Choroid plexus epithelial cell (primary cell): ENCODE data around the gene LYRM7.
"Not testable (repeated sequence)": the region's sequence is repeated elsewhere in the genome, so short reads cannot be mapped to it uniquely, and the experiment has no call there.

ENCODE experiments used
- DNase-seq: peaks from one replicate; pipeline ENCODE4 v3.0.0-alpha.2; 2010; ENCODE audit warnings: low read depth
- H3K4me3 ChIP-seq: 2 replicates; pipeline ENCODE4 v1.5.1; 2011; ENCODE audit warnings: low read depth, mild to moderate bottlenecking, control low read depth, low read length, moderate library complexity
- TF ChIP-seq, protein P1 (sequence below): conservative IDR thresholded peaks from 2 replicates; pipeline ENCODE4 v1.5.1; 2011; ENCODE audit warnings: low read depth, mild to moderate bottlenecking, control low read depth, inconsistent platforms, low read length, moderate library complexity

Gene LYRM7

GRCh38 chr5:131245312-131245711 lies 74.6 kb downstream of the LYRM7 start:
- DNase-seq: no peak
- TF ChIP-seq, protein P1, sequence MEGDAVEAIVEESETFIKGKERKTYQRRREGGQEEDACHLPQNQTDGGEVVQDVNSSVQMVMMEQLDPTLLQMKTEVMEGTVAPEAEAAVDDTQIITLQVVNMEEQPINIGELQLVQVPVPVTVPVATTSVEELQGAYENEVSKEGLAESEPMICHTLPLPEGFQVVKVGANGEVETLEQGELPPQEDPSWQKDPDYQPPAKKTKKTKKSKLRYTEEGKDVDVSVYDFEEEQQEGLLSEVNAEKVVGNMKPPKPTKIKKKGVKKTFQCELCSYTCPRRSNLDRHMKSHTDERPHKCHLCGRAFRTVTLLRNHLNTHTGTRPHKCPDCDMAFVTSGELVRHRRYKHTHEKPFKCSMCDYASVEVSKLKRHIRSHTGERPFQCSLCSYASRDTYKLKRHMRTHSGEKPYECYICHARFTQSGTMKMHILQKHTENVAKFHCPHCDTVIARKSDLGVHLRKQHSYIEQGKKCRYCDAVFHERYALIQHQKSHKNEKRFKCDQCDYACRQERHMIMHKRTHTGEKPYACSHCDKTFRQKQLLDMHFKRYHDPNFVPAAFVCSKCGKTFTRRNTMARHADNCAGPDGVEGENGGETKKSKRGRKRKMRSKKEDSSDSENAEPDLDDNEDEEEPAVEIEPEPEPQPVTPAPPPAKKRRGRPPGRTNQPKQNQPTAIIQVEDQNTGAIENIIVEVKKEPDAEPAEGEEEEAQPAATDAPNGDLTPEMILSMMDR: no peak
- H3K4me3 ChIP-seq: no peak overlapping the region

DNA sequence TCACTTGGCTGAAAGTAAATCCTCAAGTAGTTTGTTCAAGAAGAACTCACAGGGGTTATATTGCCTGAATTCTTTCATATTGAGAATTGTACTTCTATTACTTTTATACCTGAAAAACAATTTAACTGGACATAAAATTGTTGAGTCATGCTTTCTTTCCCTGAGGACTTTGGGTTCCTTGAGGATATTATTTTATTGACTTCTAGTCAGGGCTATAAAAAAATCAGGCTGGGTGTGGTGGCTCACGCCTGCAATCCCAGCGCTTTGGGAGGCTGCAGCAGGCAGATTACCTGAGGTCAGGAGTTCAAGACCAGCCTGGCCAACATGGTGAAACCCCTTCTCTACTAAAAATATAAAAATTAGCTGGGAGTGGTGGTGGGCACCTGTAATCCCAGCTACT lies 75.2 kb downstream of the LYRM7 start:
- no peak for DNase-seq
- no peak overlapping the region for H3K4me3 ChIP-seq
- TF ChIP-seq, protein P1: no peak

GRCh38 chr5:131246504-131246903 lies 75.8 kb downstream of the LYRM7 start:
- TF ChIP-seq, protein P1: no peak
- no peak for DNase-seq
- no peak overlapping the region for H3K4me3 ChIP-seq

GRCh38 chr5:131250751-131251475 lies 80.2 kb downstream of the LYRM7 start:
- TF ChIP-seq, protein P1: no peak
- H3K4me3 ChIP-seq: no peak overlapping the region
- DNase-seq: no peak

DNA sequence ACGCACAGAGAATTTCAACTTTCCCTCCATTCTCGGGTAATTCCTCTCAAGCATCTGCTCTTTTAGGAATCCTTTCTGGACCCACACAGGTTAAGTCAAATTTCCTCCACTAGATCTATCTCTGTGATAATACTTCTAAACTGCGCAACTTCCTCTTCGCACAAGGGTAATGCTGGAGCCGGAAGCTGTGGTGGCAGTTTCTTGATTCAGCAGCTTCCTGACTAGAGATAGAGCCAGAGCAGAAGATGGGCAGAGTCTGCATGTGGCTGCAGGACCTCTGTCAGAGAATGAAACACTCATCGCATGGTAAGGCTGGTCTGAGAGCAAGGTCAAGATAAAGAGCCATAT lies 82.1 kb downstream of the LYRM7 start:
- no peak for DNase-seq
- TF ChIP-seq, protein P1: no peak
- no peak overlapping the region for H3K4me3 ChIP-seq

DNA sequence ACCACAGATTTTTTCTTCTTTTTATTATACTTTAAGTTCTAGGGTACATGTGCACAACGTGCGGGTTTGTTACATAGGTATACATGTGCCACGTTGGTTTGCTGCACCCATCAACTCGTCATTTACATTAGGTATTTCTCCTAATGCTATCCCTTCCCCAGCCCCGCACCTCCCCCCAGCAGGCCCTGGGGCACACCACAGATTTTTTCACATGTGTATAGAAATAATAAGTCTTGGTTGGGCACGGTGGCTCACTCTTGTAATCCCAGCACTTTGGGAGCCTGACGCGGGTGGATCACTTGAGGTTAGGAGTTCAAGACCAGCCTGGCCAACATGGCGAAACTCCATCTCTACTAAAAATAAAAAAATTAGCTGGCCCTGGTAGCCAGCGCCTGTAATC lies 83.3 kb downstream of the LYRM7 start:
- H3K4me3 ChIP-seq, DNase-seq: not testable (repeated sequence)

- TF ChIP-seq, protein P1: no peak
- H3K4me3 ChIP-seq: no peak overlapping the region
These were observed 84.0 kb downstream of the LYRM7 start for GRCh38 chr5:131254741-131255140.

More at GRCh38 chr5:131254741-131255140, 84.0 kb downstream of the LYRM7 start:
- DNase-seq: no peak
